ENCODE measurements around the gene SLC37A3.

DNA sequence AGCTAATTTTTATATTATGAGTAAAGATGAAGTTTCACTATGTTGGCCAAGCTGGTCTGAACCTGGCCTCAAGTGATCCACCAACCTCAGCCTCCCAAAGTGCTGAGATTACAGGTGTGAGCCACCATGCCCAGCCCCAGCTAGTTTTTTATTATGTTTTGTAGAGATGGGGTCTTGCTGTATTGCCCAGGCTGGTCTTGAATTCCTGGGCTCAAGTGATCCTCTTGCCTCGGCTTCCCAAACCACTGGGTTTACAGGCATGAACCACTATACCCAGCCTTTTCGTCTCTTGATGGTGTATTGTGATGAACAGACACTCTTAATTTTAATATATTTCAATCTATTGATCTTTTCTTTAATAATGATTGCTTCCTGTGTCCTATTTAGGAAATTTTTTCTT lies 23.2 kb upstream of the SLC37A3 start:
- no peak for TF ChIP-seq FOSL2 (IDR thresholded peaks at IDR 0.05)
- no peak for TF ChIP-seq FOSL2 (CRISPR knock-in tag; IDR thresholded peaks at IDR 0.05)
- TF ChIP-seq CEBPB (IDR thresholded peaks at IDR 0.05), result no peak
- TF ChIP-seq, protein P1, sequence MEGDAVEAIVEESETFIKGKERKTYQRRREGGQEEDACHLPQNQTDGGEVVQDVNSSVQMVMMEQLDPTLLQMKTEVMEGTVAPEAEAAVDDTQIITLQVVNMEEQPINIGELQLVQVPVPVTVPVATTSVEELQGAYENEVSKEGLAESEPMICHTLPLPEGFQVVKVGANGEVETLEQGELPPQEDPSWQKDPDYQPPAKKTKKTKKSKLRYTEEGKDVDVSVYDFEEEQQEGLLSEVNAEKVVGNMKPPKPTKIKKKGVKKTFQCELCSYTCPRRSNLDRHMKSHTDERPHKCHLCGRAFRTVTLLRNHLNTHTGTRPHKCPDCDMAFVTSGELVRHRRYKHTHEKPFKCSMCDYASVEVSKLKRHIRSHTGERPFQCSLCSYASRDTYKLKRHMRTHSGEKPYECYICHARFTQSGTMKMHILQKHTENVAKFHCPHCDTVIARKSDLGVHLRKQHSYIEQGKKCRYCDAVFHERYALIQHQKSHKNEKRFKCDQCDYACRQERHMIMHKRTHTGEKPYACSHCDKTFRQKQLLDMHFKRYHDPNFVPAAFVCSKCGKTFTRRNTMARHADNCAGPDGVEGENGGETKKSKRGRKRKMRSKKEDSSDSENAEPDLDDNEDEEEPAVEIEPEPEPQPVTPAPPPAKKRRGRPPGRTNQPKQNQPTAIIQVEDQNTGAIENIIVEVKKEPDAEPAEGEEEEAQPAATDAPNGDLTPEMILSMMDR (IDR thresholded peaks at IDR 0.05), result no peak
- no peak for TF ChIP-seq NFE2L2 (conservative IDR thresholded peaks at IDR 0.05; ENCODE audit: low read length)
- TF ChIP-seq EP300 (IDR thresholded peaks at IDR 0.05), result no peak
- no peak for TF ChIP-seq RFX5 (IDR thresholded peaks at IDR 0.05)
- no peak for TF ChIP-seq MAFK (IDR thresholded peaks at IDR 0.05; ENCODE audit: partially characterized antibody)
- TF ChIP-seq KDM5A (IDR thresholded peaks at IDR 0.05), result no peak
- TF ChIP-seq, protein P2, sequence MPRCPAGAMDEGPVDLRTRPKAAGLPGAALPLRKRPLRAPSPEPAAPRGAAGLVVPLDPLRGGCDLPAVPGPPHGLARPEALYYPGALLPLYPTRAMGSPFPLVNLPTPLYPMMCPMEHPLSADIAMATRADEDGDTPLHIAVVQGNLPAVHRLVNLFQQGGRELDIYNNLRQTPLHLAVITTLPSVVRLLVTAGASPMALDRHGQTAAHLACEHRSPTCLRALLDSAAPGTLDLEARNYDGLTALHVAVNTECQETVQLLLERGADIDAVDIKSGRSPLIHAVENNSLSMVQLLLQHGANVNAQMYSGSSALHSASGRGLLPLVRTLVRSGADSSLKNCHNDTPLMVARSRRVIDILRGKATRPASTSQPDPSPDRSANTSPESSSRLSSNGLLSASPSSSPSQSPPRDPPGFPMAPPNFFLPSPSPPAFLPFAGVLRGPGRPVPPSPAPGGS (IDR thresholded peaks at IDR 0.05), result no peak
